ENCODE data around the gene IMMP2L. TPM values are rescaled to one million over a fixed set of nuclear protein-coding genes. Genes with fewer than 3 reads are reported as not detected.

Gene IMMP2L
- total RNA-seq, 4 donors from 2014 or later = 2.6 to 69.1 (median 34.7) TPM

DNA sequence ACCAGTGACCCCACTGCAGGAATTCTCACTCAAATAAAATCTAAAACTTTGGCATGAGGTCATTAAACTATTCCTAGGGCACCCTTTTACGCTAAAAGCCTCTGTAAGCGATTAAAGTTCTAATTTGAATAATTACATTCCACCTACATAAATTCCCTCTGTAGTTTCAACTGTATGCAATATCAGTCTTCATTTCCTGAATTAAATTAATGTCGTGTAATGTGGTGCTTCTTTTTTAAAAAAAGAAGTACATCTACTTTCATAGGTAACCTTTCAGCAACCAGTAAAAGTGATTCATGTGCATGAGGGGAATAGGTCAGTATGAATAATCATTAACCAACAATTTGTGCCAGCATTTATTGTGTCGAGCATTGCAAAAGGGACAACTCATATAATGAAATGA, 44.7 kb downstream of the IMMP2L start:
- Histone ChIP-seq H3K4me3 (no peak overlapping the region), H3K4me1 (no peaks in the 10 kb centered on the region), H3K9me3 (no peaks in the 10 kb centered on the region), H3K27me3 (no peaks in the 10 kb centered on the region), H3K27ac (no peak overlapping the region), H3K36me3 (no peaks in the 10 kb centered on the region)
- DNase-seq = no peak
- intact Hi-C loops (cut with DNase I; ENCODE audit: low total_unique reads) = no loop called here
- TF ChIP-seq, protein P1, sequence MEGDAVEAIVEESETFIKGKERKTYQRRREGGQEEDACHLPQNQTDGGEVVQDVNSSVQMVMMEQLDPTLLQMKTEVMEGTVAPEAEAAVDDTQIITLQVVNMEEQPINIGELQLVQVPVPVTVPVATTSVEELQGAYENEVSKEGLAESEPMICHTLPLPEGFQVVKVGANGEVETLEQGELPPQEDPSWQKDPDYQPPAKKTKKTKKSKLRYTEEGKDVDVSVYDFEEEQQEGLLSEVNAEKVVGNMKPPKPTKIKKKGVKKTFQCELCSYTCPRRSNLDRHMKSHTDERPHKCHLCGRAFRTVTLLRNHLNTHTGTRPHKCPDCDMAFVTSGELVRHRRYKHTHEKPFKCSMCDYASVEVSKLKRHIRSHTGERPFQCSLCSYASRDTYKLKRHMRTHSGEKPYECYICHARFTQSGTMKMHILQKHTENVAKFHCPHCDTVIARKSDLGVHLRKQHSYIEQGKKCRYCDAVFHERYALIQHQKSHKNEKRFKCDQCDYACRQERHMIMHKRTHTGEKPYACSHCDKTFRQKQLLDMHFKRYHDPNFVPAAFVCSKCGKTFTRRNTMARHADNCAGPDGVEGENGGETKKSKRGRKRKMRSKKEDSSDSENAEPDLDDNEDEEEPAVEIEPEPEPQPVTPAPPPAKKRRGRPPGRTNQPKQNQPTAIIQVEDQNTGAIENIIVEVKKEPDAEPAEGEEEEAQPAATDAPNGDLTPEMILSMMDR (IDR thresholded peaks at IDR 0.05) = no peak
- no peak for TF ChIP-seq POLR2A (IDR thresholded peaks at IDR 0.05)

DNA sequence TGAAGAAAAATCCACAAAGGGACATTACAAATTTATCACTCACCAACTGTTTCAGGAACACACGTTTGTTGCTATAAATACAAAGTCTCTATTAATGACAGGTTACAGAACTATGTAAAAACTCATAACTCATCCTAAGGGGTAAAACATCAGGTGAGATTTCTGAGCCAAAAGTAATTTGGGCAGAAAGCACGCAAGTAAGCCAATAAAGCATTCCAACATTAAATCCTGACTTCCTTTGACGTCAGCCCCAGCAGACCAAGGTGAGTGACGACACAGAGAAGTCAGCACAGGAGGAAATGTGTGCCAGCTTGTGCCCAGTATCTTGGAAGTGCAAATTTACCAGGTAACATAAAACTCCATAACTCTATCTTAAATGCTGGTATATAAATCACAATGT, 45.7 kb downstream of the IMMP2L start:
- Histone ChIP-seq H3K36me3 (no peaks in the 10 kb centered on the region), H3K4me3 (no peak overlapping the region), H3K9me3 (no peaks in the 10 kb centered on the region), H3K4me1 (no peaks in the 10 kb centered on the region), H3K27me3 (no peaks in the 10 kb centered on the region), H3K27ac (no peak overlapping the region)
- intact Hi-C loops (cut with DNase I; ENCODE audit: low total_unique reads) = no loop called here
- DNase-seq = no peak
- TF ChIP-seq, protein P1 (IDR thresholded peaks at IDR 0.05) = no peak
- TF ChIP-seq POLR2A (IDR thresholded peaks at IDR 0.05) = no peak

DNA sequence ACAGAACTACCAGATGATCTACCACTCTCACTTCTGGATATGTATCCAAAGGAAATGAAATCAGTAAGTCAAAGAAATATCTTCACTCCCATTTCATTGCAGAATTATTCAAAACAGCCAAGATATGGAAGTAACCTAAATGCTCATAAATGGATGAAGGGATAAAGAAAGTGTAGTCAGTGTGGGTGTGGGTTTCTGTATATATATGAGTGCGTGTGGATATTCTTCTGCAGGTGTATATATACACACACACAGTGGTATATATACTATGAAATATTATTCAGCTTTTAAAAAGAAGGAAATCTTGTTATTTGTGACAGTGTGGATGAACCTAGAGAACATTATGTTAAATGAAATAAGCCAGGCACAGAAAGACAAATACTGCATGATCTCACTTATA, 48.7 kb downstream of the IMMP2L start:
- intact Hi-C loops (cut with DNase I; ENCODE audit: low total_unique reads) = no loop called here
- no peaks in the 10 kb centered on the region for H3K27me3 ChIP-seq
- H3K36me3 ChIP-seq = no peaks in the 10 kb centered on the region
- TF ChIP-seq, protein P1 (IDR thresholded peaks at IDR 0.05) = no peak
- TF ChIP-seq POLR2A (IDR thresholded peaks at IDR 0.05) = no peak
- no peak for DNase-seq
- no peaks in the 10 kb centered on the region for H3K4me1 ChIP-seq
- no peaks in the 10 kb centered on the region for H3K9me3 ChIP-seq
- no peak overlapping the region for H3K27ac ChIP-seq
- H3K4me3 ChIP-seq = no peak overlapping the region

DNA sequence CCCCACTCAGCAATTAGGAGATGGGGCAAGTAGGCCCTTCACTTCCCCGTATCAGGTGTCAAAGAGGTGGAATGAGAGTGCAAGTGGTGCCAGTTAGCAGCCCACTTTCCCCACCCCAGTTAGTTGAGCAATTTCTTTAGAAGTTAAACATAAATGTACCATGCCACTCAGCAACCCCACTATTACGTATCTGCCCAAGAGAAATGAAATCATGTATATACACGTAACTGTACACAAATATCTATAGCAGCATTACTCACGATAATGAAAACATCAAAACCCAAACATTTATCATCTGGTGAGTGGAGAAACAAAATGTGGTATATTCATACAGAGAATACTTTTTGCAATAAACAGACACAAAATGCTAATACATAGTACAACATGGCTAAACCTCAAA, 50.4 kb downstream of the IMMP2L start:
- Histone ChIP-seq H3K27ac (no peak overlapping the region), H3K36me3 (no peaks in the 10 kb centered on the region), H3K4me1 (no peaks in the 10 kb centered on the region), H3K9me3 (no peaks in the 10 kb centered on the region), H3K27me3 (no peaks in the 10 kb centered on the region), H3K4me3 (no peak overlapping the region)
- TF ChIP-seq, protein P1 (IDR thresholded peaks at IDR 0.05) = no peak
- TF ChIP-seq POLR2A (IDR thresholded peaks at IDR 0.05) = no peak
- no peak for DNase-seq
- intact Hi-C loops (cut with DNase I; ENCODE audit: low total_unique reads) = no loop called here

DNA sequence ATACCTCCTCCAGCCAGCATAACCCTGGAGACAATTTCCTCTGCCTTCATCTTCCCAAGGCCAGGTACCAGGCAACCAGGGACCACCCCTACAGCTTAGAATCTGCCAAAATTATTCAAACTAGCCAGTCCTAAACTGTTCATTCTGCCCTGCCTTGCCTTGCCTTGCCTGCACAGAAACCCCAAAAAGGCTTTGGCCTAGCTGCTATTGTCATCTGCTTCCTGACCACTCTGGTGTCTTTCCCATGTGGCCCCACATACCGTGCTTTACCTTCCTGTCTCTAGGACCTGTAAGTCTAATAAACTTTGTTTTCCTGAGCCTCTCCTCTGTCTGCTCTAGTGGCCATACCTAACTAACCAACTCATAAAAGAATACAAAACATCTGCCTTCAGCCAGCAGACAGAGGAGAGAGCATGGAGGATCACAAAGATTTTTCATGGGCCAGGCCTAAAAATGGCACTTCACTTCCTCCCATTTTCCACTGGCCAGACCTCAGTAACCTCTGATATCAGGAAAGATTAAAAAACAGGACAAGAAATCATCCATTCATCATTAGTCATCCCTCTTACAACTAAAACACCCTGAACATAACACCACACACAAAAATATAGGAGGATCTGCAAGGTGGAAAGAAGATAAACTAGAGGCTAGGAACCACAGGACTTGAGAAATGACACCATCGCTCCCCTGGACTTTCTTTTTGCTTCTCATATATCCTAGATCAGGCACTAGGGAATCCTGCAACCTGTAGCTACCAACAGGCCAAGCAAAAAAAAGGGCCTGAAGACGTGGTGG, 51.5 kb downstream of the IMMP2L start:
- Histone ChIP-seq H3K9me3 (no peaks in the 10 kb centered on the region), H3K27ac (no peak overlapping the region), H3K4me3 (no peak overlapping the region), H3K36me3 (no peaks in the 10 kb centered on the region), H3K27me3 (no peaks in the 10 kb centered on the region), H3K4me1 (no peaks in the 10 kb centered on the region)
- intact Hi-C loops (cut with DNase I; ENCODE audit: low total_unique reads) = no loop called here
- TF ChIP-seq POLR2A (IDR thresholded peaks at IDR 0.05) = no peak
- TF ChIP-seq, protein P1 (IDR thresholded peaks at IDR 0.05) = no peak
- DNase-seq = no peak

Measured in uterus (tissue), 4 donors.